HG03521 (cell line): ENCODE data around the gene LTB.
"Not testable (repeated sequence)": the region's sequence is repeated elsewhere in the genome, so short reads cannot be mapped to it uniquely, and the experiment has no call there.

Source experiments
- ATAC-seq: cut with Tn5 transposase; IDR thresholded peaks from one replicate; pipeline ENCODE4 v1.9.1; 2021; ENCODE audit warnings: mild to moderate bottlenecking, moderate library complexity; ENCODE audit not compliant: unreplicated experiment

LTB gene

DNA sequence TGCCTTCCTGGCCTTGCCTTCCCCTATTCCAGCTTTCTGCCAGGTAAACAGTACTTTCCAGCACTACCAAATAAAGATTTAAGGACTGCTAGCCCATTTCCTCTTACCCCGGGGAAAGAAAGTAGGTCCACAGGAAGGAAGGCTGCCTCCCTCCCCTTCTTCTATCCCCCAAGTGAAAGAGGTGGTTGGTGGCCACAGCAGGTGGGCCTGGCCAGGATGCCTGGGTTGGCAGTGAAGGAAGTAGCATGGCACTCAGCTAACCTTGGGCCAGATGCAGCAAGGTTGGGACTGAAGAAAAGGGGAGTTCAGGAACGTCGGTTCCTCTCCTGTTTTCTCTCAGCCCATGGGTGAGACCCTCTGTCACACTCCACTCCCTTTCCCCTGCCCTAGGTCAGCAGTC lies 25.9 kb downstream of the LTB start:
- no peak for ATAC-seq

DNA sequence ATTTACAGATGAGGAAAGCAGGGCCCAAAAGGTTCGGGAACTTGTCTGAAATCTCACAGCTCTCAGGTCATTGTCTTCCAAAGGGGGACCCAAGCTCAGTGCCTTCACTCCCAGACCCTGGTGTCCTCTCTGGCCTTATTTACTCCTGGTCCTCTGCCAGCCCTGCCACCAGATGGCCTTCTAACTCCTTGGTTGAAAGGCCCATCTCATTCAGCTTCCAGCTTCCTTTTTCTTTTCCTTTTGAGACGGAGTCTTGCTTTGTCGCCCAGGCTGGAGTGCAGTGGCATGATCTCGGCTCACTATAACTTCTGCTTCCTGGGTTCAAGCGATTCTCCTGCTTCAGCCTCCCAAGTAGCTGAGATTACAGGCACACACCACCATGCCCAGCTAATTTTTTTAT lies 30.9 kb downstream of the LTB start:
- ATAC-seq: not testable (repeated sequence)

DNA sequence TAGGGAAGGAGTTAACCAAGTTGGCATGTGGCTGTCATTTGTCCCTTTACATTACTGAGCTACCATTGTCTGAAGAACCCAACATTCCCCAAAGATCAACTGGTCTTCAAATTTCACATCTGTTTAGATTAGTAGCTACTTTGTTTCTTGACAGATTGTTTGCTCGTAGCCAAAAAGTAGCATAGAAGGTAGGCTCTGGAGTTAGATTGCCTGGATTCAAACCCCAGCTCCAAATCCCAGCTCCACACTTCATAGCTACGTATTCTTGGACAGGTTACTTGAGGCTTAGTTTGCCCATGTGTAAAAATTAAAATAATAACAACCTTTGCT lies 33.7 kb downstream of the LTB start:
- ATAC-seq: no peak

DNA sequence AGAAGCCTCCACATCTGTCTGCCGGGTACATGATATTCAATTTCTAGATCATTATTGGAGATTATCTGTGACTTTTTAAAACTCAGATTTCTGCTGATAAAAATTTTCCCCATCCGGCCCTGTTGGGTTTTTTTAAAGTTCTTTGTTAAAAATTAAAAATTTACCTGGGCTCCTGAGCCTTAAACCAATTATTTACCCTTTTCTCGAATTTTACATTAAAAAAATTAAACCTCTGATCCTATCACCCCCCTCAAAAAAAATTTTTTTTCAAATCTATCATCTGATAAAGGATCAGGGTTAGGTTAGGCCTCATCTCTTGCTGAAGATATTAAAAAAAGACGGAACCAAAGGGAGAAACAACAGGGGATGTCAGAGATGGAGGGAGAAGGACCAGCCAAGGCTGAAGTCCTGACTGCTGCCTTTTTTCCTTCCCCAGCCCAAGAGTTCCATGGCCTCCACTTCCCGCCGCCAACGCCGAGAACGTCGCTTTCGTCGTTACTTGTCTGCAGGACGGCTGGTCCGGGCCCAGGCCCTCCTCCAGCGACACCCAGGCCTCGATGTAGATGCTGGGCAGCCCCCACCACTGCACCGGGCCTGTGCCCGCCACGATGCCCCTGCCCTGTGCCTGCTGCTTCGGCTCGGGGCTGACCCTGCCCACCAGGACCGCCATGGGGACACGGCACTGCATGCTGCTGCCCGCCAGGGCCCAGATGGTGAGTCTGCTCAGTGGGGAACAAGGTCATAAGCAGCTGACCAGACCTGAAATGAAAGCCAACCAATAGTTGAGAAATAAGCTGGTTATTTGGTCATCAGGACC lies 34.3 kb downstream of the LTB start:
- no peak for ATAC-seq

DNA sequence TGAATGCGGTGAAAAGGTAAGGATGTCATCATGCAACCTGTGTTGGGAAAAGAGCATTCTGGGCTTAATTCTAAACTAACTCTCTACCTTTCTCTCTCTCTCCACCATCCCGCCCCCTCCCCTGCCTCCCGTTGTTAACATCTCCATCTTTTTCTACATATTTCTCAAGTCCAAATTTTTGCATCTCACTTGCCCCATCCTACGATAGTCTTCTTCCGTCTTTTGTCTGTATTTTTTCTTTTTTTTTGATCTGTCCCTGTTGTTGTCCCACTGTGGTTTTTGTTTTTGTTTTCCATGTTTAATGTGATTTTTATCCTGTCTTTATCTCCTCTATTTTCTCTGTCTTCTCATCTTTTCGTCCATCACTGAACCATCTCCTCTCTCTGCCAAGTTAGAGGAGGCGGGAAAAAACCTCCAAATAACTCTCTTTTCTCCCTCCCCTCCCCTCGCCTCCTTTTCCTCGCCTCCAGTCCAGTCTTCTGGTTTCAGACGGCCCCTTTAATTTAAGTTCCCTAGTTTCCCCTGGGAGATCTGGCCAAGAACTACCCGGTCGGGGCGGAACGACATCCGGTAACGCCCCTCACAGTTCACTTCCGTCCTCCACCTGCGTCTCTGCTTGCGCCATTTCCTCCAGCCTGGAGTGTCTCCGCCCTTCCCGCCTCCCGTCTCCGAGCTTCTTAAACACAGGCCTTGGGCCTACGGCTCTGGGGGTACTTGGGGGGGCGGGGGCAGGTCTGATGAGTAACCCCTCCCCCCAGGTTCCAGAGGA lies 35.1 kb downstream of the LTB start, which contains the start of gene NFKBIL1:
Gene NFKBIL1 (plus strand): TSS at position 651 of the 769 bp plus-strand sequence. CDS start 87 bp downstream, at position 738.
- ATAC-seq: peak; percentile 63

DNA sequence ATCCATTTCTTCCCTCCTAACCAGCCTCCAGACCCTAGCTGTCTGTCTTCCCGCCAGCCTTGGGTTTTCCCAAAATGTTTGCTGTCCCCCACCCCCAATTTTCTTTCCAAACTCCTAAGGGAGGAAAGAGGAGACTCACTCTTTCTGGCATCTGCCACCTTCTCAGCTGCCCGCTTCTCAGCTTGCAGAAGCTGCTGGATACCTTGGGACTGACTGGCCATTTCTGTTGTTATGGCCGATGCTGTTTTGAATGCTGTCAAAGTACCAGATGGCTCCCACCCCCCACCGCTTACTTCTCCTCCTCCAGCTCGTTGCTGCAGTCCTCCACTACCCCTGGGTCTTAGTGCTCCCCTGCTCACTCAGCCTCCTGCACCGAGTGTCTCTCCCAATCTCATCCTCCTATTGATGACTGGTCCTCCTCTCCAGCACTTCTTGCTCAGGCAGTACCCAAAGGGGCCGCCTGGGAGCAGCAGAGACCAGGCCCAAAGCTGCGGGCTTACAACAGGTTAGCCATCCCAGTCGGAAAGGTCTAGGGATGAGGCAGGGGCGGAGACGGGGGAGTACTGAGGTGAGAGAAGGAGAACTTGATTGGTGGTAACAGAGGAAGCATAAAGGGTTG lies 35.8 kb downstream of the LTB start, which contains the start of gene ATP6V1G2:
Gene ATP6V1G2 (minus strand): TSS at position 270 of the 619 bp plus-strand sequence. CDS start 49 bp downstream, at position 221.
- ATAC-seq: peak; percentile 43

DNA sequence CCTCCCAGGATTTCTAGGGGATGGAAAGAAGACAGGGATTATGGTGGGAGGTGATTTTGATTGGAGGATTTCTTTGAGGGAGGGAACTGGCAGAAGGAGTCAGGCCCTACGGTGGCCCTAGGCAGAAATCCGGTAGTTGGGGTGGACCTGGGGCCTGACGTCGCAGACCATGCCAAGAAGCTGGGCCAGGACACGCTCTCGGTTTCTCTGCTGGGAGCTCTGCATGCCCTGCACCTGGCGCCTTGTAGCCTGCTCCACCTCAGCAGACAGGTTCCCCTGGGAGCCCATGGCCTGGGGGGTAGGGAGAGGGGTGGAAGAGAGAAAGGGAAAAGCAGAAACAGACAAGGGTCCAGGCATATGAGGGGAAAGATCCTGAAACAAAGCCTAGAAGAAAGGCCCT lies 36.9 kb downstream of the LTB start:
- no peak for ATAC-seq

DNA sequence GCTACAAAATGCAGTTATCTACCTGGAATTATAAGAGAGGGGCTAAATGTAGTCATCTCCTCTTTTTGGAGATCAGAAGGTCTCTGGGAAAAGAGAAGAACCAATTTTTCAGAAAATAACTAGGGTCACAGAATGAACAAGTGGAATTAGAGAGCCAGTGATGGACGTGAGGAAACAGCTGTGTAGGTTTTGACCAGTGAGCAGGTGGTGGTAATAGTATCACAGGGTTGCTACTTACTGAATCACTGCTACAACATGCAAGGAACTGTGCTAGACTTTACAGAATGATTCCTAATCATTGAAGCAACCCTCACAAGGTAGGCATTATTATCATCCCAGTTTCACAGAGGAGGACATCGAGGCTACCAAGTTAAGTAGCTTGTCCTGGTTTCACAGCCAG lies 37.5 kb downstream of the LTB start:
- ATAC-seq: no peak

DNA sequence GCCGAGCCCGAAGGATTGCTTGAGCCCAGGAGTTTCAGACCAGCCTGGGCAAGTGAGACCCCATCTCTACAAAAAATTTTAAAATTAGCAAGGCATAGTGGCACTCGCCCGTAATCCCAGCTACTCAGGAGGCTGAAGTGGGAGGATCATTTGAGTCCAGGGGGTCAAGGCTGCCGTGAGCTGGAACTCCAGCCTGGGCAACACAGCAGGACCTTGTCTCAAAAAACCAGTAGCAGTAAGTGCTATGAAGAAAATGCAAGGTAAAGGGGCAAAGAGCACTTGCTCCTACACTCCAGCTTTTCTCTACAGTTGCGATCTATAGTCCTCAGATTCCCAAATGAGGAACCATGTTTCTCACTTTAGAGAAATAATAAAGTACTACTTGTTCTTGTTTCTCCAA lies 38.6 kb downstream of the LTB start:
- no peak for ATAC-seq

DNA sequence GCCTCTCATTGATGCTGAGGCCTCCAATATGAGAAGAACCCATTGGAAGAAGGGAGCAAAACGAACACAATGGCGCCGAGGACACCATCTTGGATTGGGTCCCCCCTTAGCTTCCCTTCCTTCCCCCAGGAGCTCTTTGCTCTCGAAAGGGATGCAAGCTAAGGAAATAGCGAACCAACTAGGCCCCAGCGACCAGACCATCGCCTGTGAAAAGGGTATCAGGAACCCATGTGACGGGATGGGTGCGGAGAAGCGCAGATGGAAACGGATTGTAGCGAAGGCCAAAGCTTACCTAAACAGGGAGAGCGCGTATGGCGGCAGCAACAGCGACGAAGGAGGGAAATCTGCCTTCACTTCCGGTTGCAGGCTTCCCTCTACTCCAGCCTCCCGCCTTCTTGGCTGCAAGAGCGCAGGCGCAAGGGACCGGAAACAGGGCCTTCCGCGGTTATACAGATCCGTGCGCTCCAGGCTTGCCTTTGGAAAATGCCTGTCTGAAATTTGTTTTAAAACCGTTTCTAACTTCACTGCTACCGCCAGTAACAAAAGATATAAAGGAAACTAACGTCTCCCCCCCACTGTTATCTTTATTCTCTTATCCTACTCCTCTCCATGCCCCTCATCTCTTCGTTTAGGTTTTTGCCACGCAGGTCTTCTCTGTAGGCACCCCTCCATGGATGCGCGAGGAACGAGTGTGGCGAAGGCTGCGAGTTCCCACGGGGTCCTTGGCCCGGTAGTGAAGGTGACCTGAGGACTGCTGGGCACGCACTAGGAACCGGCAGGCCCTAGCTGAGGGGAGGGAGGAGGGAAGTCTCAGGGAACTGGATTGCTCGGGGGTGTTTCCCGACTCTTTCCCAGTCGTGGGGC lies 40.3 kb downstream of the LTB start, which contains the start of gene DDX39B:
Gene DDX39B (minus strand): TSS at position 346 of the 864 bp plus-strand sequence. CDS start 1,471 bp downstream, outside the sequence.
- peak; percentile 61 for ATAC-seq

DNA sequence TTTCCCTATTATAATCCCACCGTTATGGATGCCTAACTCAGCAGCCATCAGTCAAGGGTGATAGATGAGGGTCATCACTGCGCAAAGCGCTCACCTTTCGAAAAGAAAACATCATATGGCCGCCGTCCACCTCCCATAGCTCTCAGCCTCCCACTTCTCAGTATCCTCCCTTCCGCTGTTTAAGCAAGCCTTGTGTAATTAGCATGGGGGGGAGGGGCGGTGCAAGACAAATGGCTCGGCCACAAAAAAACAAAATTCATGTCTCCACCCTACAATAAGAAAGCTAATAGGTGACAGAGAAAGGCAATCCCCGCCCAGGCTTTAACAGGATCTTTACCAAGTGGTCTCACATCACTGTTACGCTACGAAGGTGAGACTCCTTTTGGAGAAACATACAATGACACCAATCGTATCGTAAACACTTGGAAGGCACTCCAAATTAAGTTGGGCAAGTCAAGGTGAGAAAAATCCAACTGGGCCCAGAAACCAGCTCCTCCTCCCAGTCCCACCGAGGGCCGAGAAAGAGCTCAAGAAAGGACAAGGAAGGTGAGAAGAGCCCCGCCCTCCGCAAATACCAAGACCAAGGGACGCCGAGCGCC lies 41.1 kb downstream of the LTB start:
- ATAC-seq: no peak

DNA sequence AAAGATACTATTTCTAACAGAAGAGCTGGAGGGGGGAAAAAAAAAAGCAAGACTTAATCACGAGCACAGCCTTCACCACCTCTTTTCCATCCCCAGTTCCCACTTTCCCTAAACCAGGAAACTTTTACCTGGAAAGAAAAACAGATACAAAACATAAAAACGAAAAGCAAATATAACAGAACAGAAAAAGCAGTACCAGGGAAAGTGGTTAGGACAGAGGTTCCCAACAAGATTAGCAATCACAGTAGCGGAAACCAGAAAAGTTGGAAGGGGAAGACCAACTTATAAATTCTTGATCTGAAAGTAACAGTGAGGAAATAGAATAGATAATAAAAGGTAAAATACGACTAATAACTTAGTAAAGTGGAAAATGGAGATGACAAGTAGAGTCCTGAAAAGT lies 41.6 kb downstream of the LTB start:
- no peak for ATAC-seq

DNA sequence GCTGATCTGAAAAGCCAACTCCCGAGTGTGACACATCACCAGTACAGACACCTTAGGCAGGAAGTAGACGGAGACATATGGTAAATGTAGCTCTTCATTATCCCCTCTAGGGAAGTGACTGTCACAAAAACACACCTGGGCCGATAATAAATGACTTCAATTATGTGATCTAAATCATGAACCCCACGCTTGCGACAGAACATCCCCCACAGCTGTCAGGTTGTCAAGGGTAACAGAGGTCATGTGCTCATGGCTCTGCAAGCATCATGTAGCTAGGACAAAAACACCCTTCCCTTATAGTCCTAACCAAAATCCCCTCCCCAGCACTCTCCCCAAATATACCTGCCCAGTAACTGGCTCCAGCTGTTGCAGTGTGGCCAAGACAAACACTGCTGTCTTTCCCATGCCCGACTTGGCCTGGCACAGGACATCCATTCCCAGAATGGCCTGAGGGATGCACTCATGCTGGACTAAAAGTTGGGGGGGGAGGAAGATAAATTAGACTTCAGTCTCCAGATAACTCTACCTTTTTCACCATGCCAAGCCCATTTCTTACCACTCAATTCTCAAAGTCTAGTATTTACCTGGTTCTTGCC lies 43.3 kb downstream of the LTB start:
- ATAC-seq: no peak

DNA sequence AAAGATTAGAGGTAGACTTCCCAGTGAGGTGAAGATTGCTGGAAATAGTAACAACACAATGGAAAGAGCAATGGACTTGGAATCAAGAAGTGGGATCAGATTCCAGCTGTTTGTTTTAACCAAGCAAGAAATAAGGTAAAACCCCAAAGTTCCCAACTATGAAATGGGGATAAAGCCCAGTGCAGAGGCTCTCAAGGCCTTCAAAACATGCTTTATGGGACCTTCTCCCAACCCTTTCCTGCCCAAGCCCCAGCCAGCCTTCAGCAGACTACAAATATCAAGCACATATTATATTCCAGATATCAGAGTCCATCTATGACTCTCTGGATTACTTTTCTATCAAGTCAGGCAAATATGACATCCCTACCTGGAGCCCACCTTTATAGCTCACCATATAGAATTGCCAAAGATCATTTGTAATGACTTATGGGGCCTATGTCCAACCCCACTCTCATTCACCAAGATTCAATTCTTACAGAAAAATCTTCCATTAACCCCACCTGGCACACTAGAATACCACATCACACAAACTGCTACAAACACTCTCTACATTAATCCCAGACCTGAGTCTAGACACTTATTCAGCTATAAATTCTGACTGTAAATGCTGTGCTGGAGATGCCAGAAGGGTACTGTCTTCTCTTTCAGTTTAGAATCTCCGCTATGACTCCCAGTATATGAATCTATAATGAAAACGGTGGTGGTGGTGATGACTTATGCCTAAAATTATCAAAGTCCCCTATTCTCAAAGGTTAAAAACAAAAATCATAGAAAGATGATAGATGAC lies 46.5 kb downstream of the LTB start:
- no peak for ATAC-seq

DNA sequence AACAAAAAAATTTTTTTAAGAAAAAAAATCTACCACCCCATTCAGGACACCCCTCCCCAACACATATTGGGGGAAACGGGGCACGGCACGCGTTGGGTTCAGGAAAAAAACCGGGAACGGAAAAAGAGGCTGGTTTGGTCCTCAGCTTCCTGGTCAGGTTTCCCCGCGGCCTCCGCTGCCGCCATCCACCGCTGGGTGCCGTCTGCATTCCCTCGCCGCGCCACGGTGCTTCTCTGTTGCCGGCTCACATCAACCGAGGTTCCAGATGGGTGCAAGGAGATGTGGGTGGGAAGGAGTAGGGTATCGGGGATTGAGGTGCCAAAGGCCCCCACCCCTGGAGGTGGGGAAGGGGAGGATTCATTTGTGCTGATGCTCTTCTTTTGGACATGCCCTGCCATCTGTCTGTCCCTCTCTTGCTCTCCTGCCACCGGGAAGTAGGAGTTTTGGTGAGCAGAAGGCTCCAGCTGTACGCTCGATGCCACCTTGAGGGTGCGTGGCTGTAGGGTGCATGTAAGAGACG lies 47.6 kb downstream of the LTB start:
- ATAC-seq: no peak

DNA sequence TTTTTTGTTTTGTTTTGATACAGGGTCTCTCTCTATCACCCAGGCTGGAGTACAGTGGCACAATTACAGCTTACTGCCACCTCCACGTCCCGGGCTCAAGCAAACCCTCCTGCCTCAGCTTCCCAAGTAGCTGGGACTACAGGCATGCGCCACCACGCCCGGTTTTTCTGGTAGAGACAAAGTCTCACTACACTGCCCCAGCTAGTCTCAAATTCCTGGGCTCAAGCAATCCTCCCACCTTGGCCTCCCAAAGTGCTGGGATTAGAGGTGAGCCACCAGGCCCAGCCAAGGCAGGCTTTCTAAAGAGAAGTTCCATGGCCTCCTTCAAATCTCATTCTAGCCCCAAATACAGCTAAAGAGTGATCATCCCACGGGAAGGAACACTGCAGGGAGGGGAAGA lies 48.2 kb downstream of the LTB start:
- no peak for ATAC-seq

DNA sequence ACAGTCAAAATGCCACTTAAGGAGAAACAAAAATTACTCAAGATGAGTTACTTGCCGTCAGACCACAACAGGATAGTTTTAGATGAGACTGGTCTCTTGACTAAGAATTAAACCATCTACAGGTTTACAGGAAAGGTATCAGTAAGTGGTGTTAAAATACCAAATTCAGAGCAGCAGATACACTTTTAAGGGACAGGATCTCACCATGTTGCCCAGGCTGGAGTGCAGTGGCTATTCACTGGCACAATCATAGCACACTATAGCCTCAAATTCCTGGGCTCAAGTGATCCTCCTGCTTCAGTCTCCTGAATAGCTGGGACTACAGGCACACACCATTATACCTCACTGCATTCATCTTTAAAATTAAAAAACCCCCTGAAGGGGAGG lies 48.8 kb downstream of the LTB start:
- no peak for ATAC-seq

DNA sequence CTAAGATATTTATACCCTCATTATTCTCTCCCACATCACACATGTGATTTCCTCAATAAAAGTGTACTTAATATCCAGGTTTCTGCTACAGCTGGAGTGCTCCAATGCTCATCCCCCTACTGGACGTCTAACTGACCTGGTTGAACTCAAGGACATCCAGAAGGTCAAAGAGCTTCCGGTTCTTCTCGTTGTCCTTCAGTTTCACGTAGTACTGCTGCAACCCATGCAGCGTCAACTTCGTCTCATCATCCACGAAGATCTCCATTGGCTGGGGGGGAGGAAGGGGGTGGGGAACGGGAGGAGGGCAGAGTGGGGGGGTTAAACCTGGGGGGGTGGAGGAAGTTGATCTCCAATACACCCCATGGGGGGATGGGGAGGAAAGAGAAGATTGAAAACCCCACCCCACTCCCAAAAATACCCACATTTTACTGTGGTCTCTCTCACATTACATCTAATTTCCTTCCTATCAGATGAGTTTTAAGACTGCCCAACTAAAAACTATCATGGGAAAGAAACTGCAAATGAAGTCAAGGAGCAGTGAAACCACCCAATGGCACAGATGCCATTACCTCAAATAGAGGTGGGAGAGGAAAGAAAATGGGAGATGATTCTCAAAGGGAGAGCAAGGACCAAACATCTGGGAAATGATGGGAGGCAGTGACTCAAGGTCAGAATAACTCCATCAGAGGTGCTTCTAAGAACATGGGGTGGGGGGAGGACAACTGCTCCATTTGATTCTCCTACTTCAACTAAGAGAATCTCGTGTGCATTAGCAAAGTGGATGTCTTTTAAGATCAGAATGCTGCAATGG lies 49.4 kb downstream of the LTB start:
- no peak for ATAC-seq
